ENCODE measurements around the gene KIAA1217.
"Not testable (repeated sequence)": the region's sequence is repeated elsewhere in the genome, so short reads cannot be mapped to it uniquely, and the experiment has no call there.

Gene KIAA1217

GRCh38 chr10:24331457-24331856 lies 122.5 kb downstream of the KIAA1217 start:
- Histone ChIP-seq H4K20me1 (ENCODE audit: insufficient read depth, low read length, poor library complexity, severe bottlenecking) (no peaks in the 10 kb centered on the region), H3F3A (ENCODE audit: low read depth) (no peaks in the 10 kb centered on the region), H3K4me3 (ENCODE audit: low read length, poor library complexity, severe bottlenecking) (no peak overlapping the region), H3K9ac (ENCODE audit: low read depth, low read length, poor library complexity, severe bottlenecking) (no peak overlapping the region), H2AFZ (ENCODE audit: low read length) (peak overlapping the region; percentile 19), H3K9me3 (ENCODE audit: insufficient read depth, low read depth, low read length) (peaks cover 7% of the 10 kb centered on the region; the same call in 1 of the 2 replicates), H3K27me3 (ENCODE audit: insufficient read depth, low read length, poor library complexity, severe bottlenecking) (no peaks in the 10 kb centered on the region), H3K4me1 (ENCODE audit: insufficient read depth, low read length, poor library complexity, severe bottlenecking) (peaks cover 7% of the 10 kb centered on the region), H3K9me2 (replicated peaks; ENCODE audit: low read depth, low read length) (no peaks in the 10 kb centered on the region), H3K4me2 (ENCODE audit: low read depth, low read length, poor library complexity, severe bottlenecking) (no peak overlapping the region), H3K79me2 (ENCODE audit: insufficient read depth, low read length) (no peaks in the 10 kb centered on the region), H3K36me3 (ENCODE audit: insufficient read depth, low read length) (no peaks in the 10 kb centered on the region)
- TF ChIP-seq EZH2phosphoT487 (IDR thresholded peaks at IDR 0.05; ENCODE audit: borderline replicate concordance) = no peak
- TF ChIP-seq CTCF (conservative IDR thresholded peaks at IDR 0.05; ENCODE audit: low read length) = no peak

- no peaks in the 10 kb centered on the region for H3K9me2 ChIP-seq (replicated peaks; ENCODE audit: low read depth, low read length)
- TF ChIP-seq EZH2phosphoT487 (IDR thresholded peaks at IDR 0.05; ENCODE audit: borderline replicate concordance) (no peak), CTCF (conservative IDR thresholded peaks at IDR 0.05; ENCODE audit: low read length) (no peak)
- peaks cover 11% of the 10 kb centered on the region for H3K4me1 ChIP-seq (ENCODE audit: insufficient read depth, low read length, poor library complexity, severe bottlenecking)
- H3F3A ChIP-seq (ENCODE audit: low read depth) = no peaks in the 10 kb centered on the region
- no peak overlapping the region for H3K4me3 ChIP-seq (ENCODE audit: low read length, poor library complexity, severe bottlenecking)
- no peaks in the 10 kb centered on the region for H4K20me1 ChIP-seq (ENCODE audit: insufficient read depth, low read length, poor library complexity, severe bottlenecking)
- no peak overlapping the region for H3K4me2 ChIP-seq (ENCODE audit: low read depth, low read length, poor library complexity, severe bottlenecking)
- H3K27me3 ChIP-seq (ENCODE audit: insufficient read depth, low read length, poor library complexity, severe bottlenecking) = no peaks in the 10 kb centered on the region
- H2AFZ ChIP-seq (ENCODE audit: low read length) = no peak overlapping the region
- no peaks in the 10 kb centered on the region for H3K79me2 ChIP-seq (ENCODE audit: insufficient read depth, low read length)
- no peaks in the 10 kb centered on the region for H3K36me3 ChIP-seq (ENCODE audit: insufficient read depth, low read length)
- no peaks in the 10 kb centered on the region for H3K9me3 ChIP-seq (ENCODE audit: insufficient read depth, low read depth, low read length)
- H3K9ac ChIP-seq (ENCODE audit: low read depth, low read length, poor library complexity, severe bottlenecking) = no peak overlapping the region
Observed at GRCh38 chr10:24333736-24334135, 124.8 kb downstream of the KIAA1217 start.

GRCh38 chr10:24334279-24334939 lies 125.5 kb downstream of the KIAA1217 start:
- no peak overlapping the region for H3K4me3 ChIP-seq (ENCODE audit: low read length, poor library complexity, severe bottlenecking)
- H3K4me1 ChIP-seq (ENCODE audit: insufficient read depth, low read length, poor library complexity, severe bottlenecking) = peaks cover 11% of the 10 kb centered on the region
- no peaks in the 10 kb centered on the region for H3K9me3 ChIP-seq (ENCODE audit: insufficient read depth, low read depth, low read length)
- no peaks in the 10 kb centered on the region for H3K27me3 ChIP-seq (ENCODE audit: insufficient read depth, low read length, poor library complexity, severe bottlenecking)
- no peaks in the 10 kb centered on the region for H3K9me2 ChIP-seq (replicated peaks; ENCODE audit: low read depth, low read length)
- H3F3A ChIP-seq (ENCODE audit: low read depth) = no peaks in the 10 kb centered on the region
- no peak overlapping the region for H3K9ac ChIP-seq (ENCODE audit: low read depth, low read length, poor library complexity, severe bottlenecking)
- no peaks in the 10 kb centered on the region for H4K20me1 ChIP-seq (ENCODE audit: insufficient read depth, low read length, poor library complexity, severe bottlenecking)
- no peak for TF ChIP-seq CTCF (conservative IDR thresholded peaks at IDR 0.05; ENCODE audit: low read length)
- TF ChIP-seq EZH2phosphoT487 (IDR thresholded peaks at IDR 0.05; ENCODE audit: borderline replicate concordance) = no peak
- no peaks in the 10 kb centered on the region for H3K79me2 ChIP-seq (ENCODE audit: insufficient read depth, low read length)
- H3K36me3 ChIP-seq (ENCODE audit: insufficient read depth, low read length) = no peaks in the 10 kb centered on the region
- no peak overlapping the region for H2AFZ ChIP-seq (ENCODE audit: low read length)
- no peak overlapping the region for H3K4me2 ChIP-seq (ENCODE audit: low read depth, low read length, poor library complexity, severe bottlenecking)

GRCh38 chr10:24337723-24338122 lies 128.8 kb downstream of the KIAA1217 start:
- H3K4me1 ChIP-seq (ENCODE audit: insufficient read depth, low read length, poor library complexity, severe bottlenecking); H3K4me2 ChIP-seq (ENCODE audit: low read depth, low read length, poor library complexity, severe bottlenecking); H2AFZ ChIP-seq (ENCODE audit: low read length); H3K9me3 ChIP-seq (ENCODE audit: insufficient read depth, low read depth, low read length); H3K36me3 ChIP-seq (ENCODE audit: insufficient read depth, low read length); H3K79me2 ChIP-seq (ENCODE audit: insufficient read depth, low read length); H3F3A ChIP-seq (ENCODE audit: low read depth); H3K27me3 ChIP-seq (ENCODE audit: insufficient read depth, low read length, poor library complexity, severe bottlenecking); H3K9ac ChIP-seq (ENCODE audit: low read depth, low read length, poor library complexity, severe bottlenecking); H3K4me3 ChIP-seq (ENCODE audit: low read length, poor library complexity, severe bottlenecking); H4K20me1 ChIP-seq (ENCODE audit: insufficient read depth, low read length, poor library complexity, severe bottlenecking); H3K9me2 ChIP-seq (replicated peaks; ENCODE audit: low read depth, low read length): not testable (repeated sequence)
